CD8-positive, alpha-beta memory T cell (primary cell): ENCODE results near the gene LNPEP. TPM values are rescaled to one million over a fixed set of nuclear protein-coding genes. Genes with fewer than 3 reads are reported as not detected.
A peak's percentile ranks its signal among the peaks of the same experiment; 100 is the strongest.

ENCODE experiments used
- CTCF ChIA-PET: fragments of 350-600 bp; sonication (Branson Sonifier 250); formaldehyde crosslinking; loops from one replicate; lab custom pipeline; 2021; ENCODE audit warnings: antibody characterized with exemption; lab: Charles Lee
- POLR2A ChIA-PET: fragments of 350-600 bp; sonication (Branson Sonifier 250); formaldehyde crosslinking; loops from one replicate; lab custom pipeline; 2021; ENCODE audit warnings: antibody characterized with exemption; lab: Charles Lee
- DNase-seq, 5 donors: peaks; one replicate each; pipeline versions ENCODE4 v3.0.0 to v3.0.0-alpha.2; 2020 to 2022; ENCODE audit warnings: mixed read lengths in 1 of 5
- H3K27ac ChIP-seq: one replicate; pipeline ENCODE4 v1.7.0; 2013; ENCODE audit warnings: low read depth, mild to moderate bottlenecking, low read length, moderate library complexity
- H3K27me3 ChIP-seq: 2 replicates; pipeline ENCODE4 v1.7.0; 2013; ENCODE audit warnings: low read length, mild to moderate bottlenecking; ENCODE audit not compliant: insufficient read depth, poor library complexity, severe bottlenecking
- H3K36me3 ChIP-seq: 2 replicates; pipeline ENCODE4 v1.7.0; 2013; ENCODE audit warnings: mild to moderate bottlenecking, low read length, moderate library complexity; ENCODE audit not compliant: insufficient read depth
- H3K4me1 ChIP-seq: 2 replicates; pipeline ENCODE4 v1.7.0; 2013; ENCODE audit warnings: mild to moderate bottlenecking, low read length, moderate library complexity; ENCODE audit not compliant: insufficient read depth
- H3K4me3 ChIP-seq: 2 replicates; pipeline ENCODE4 v1.7.0; 2013; ENCODE audit warnings: mild to moderate bottlenecking, low read length
- H3K9me3 ChIP-seq: 2 replicates; pipeline ENCODE4 v1.7.0; 2013; ENCODE audit warnings: mild to moderate bottlenecking, low read length
- H3K27ac Mint-ChIP-seq, 8 donors: one replicate each; pipeline ENCODE4 v1.8.0; 2020 to 2021; ENCODE audit warnings: mixed read lengths in 8 of 8, mild to moderate bottlenecking in 6 of 8, inconsistent platforms in 3 of 8, moderate library complexity in 3 of 8
- H3K27me3 Mint-ChIP-seq, 2 donors: one replicate each; pipeline ENCODE4 v1.8.0; 2020 to 2021; ENCODE audit warnings: mixed read lengths in 2 of 2, mild to moderate bottlenecking in 1 of 2, moderate library complexity in 1 of 2
- H3K36me3 Mint-ChIP-seq, 3 donors: one replicate each; pipeline ENCODE4 v1.8.0; 2020 to 2021; ENCODE audit warnings: mixed read lengths in 3 of 3, inconsistent platforms in 1 of 3, mild to moderate bottlenecking in 1 of 3
- H3K4me1 Mint-ChIP-seq, 3 donors: one replicate each; pipeline ENCODE4 v1.8.0; 2020 to 2021; ENCODE audit warnings: mixed read lengths in 3 of 3, inconsistent platforms in 1 of 3, mild to moderate bottlenecking in 1 of 3
- H3K4me3 Mint-ChIP-seq, 7 donors: one replicate each; pipeline ENCODE4 v1.8.0; 2020 to 2021; ENCODE audit warnings: mixed read lengths in 7 of 7, mild to moderate bottlenecking in 6 of 7, moderate library complexity in 4 of 7, inconsistent platforms in 2 of 7
- H3K9me3 Mint-ChIP-seq, 5 donors: one replicate each; pipeline ENCODE4 v1.8.0; 2020 to 2022; ENCODE audit warnings: mixed read lengths in 5 of 5, mild to moderate bottlenecking in 3 of 5, moderate library complexity in 2 of 5, inconsistent platforms in 1 of 5
- polyA plus RNA-seq: library from polyadenylated mRNA; unstranded; fragments of 300-500 nt; fragmentation: Illumina TruSeq; gene quantifications from one replicate; pipeline ENCODE4 v1.2.3, GENCODE V29; 2021
- total RNA-seq, 2 experiments: library from RNA; stranded (reverse); gene quantifications; one replicate each; pipeline ENCODE4 v1.2.3, GENCODE V29; 2021

The LNPEP gene
- total and polyA plus RNA-seq, 3 experiments from 2014 or later: 37.6 to 40.5 (median 40.1) TPM

DNA sequence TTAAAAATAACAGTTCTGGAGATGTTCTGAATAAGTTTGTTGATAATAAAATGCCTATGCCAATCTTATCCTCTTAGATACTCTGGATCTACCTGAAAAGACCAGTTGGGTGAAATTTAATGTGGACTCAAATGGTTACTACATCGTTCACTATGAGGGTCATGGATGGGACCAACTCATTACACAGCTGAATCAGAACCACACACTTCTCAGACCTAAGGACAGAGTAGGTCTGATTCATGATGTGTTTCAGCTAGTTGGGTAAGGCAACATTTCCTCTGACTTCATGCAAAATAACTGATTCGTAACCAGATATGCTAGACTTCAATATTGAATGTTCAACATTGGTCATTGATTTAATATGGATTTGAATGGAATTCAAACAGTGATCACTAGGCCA, 32.6 kb upstream of the LNPEP start:
- CTCF ChIA-PET: interaction anchor here (1.7 kb wide), 1 partner anchor 34 kb away, joined by 3 read pairs; no protein-coding TSS in a partner anchor

GRCh38 chr5:96904054-96904931, 31.6 kb upstream of the LNPEP start:
- no peaks in the 10 kb centered on the region for H3K9me3 Mint-ChIP-seq
- peaks cover 0 to 85% (median 31%) of the 10 kb centered on the region in 3 donors for H3K36me3 Mint-ChIP-seq
- Histone ChIP-seq H3K36me3 (peaks cover 38% of the 10 kb centered on the region), H3K4me1 (no peaks in the 10 kb centered on the region), H3K27me3 (no peaks in the 10 kb centered on the region), H3K4me3 (no peak overlapping the region), H3K9me3 (no peaks in the 10 kb centered on the region), H3K27ac (no peak overlapping the region)
- H3K27me3 Mint-ChIP-seq: no peaks in the 10 kb centered on the region
- no peak overlapping the region for H3K4me3 Mint-ChIP-seq
- peak overlapping the region in 4 of 8 donors; percentile 3 to 85 (median 56) for H3K27ac Mint-ChIP-seq
- peaks cover 2 to 12% (median 4%) of the 10 kb centered on the region in 3 donors for H3K4me1 Mint-ChIP-seq
- no peak for DNase-seq
- ChIA-PET POLR2A (no interaction called here), CTCF (interaction anchor here (1.0 kb wide), 1 partner anchor 36 kb away, joined by 3 read pairs; no protein-coding TSS in a partner anchor)

More for the DNA sequence above, 32.6 kb upstream of the LNPEP start:
- DNase-seq: no peak
- peaks cover 5 to 84% (median 29%) of the 10 kb centered on the region in 3 donors for H3K36me3 Mint-ChIP-seq
- peak overlapping the region in 1 of 8 donors; percentile 66 for H3K27ac Mint-ChIP-seq
- peaks cover 33% of the 10 kb centered on the region for H3K36me3 ChIP-seq
- peaks cover 6 to 17% (median 6%) of the 10 kb centered on the region in 3 donors for H3K4me1 Mint-ChIP-seq
- no peak overlapping the region for H3K27ac ChIP-seq
- no peak overlapping the region for H3K4me3 Mint-ChIP-seq
- H3K4me3 ChIP-seq: no peak overlapping the region
- no peaks in the 10 kb centered on the region for H3K27me3 ChIP-seq
- H3K4me1 ChIP-seq: no peaks in the 10 kb centered on the region
- H3K27me3 Mint-ChIP-seq: no peaks in the 10 kb centered on the region
- no peaks in the 10 kb centered on the region for H3K9me3 Mint-ChIP-seq
- H3K9me3 ChIP-seq: no peaks in the 10 kb centered on the region
- POLR2A ChIA-PET: no interaction called here

- H3K4me3 Mint-ChIP-seq: no peak overlapping the region
- Histone ChIP-seq H3K27me3 (no peaks in the 10 kb centered on the region), H3K4me3 (no peak overlapping the region), H3K27ac (no peak overlapping the region), H3K9me3 (no peaks in the 10 kb centered on the region), H3K36me3 (peaks cover 39% of the 10 kb centered on the region), H3K4me1 (no peaks in the 10 kb centered on the region)
- ChIA-PET CTCF (no interaction called here), POLR2A (no interaction called here)
- no peak for DNase-seq
- peaks cover 0 to 85% (median 21%) of the 10 kb centered on the region in 3 donors for H3K36me3 Mint-ChIP-seq
- H3K27me3 Mint-ChIP-seq: no peaks in the 10 kb centered on the region
- H3K4me1 Mint-ChIP-seq: peaks cover 2 to 12% (median 4%) of the 10 kb centered on the region in 3 donors
- peak overlapping the region in 3 of 8 donors; percentile 61 to 80 (median 80) for H3K27ac Mint-ChIP-seq
- H3K9me3 Mint-ChIP-seq: no peaks in the 10 kb centered on the region
Measured at GRCh38 chr5:96905864-96906263, 30.0 kb upstream of the LNPEP start.

DNA sequence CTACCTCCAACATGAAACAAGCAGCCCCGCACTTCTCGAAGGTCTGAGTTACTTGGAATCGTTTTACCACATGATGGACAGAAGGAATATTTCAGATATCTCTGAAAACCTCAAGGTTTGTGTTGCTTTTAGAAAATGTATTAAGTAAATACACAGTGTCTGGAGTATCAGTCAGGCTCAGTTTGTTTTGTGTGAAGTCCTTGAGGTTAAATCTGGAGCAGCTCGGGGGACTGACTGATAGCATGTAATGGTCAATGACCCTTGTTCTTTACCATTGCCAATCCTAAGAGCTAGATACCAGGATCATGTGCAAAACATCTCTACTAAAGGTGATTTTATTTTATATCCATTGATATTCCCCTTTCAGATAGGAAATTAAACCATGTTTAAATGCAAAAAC, 26.9 kb upstream of the LNPEP start:
- POLR2A ChIA-PET: interaction anchor here (0.5 kb wide), 1 partner anchor 101 kb away, joined by 9 read pairs; no protein-coding TSS in a partner anchor
- Mint-ChIP-seq H3K4me1 (peaks cover 0 to 4% (median 2%) of the 10 kb centered on the region in 3 donors), H3K36me3 (peaks cover 5 to 79% (median 13%) of the 10 kb centered on the region in 3 donors), H3K27ac (peak overlapping the region in 1 of 8 donors; percentile 46), H3K27me3 (no peaks in the 10 kb centered on the region), H3K9me3 (no peaks in the 10 kb centered on the region), H3K4me3 (no peak overlapping the region)
- no peaks in the 10 kb centered on the region for H3K4me1 ChIP-seq
- no peak overlapping the region for H3K4me3 ChIP-seq
- no peak for DNase-seq
- H3K36me3 ChIP-seq: peaks cover 31% of the 10 kb centered on the region
- H3K27ac ChIP-seq: no peak overlapping the region
- no peaks in the 10 kb centered on the region for H3K9me3 ChIP-seq
- CTCF ChIA-PET: interaction anchor here (0.7 to 0.9 kb wide), 2 partner anchors 40 to 42 kb away, joined by 3 read pairs; no protein-coding TSS in a partner anchor
- H3K27me3 ChIP-seq: no peaks in the 10 kb centered on the region

GRCh38 chr5:96909435-96909834, 26.4 kb upstream of the LNPEP start:
- CTCF ChIA-PET: interaction anchor here (0.9 kb wide), 1 partner anchor 42 kb away, joined by 3 read pairs; no protein-coding TSS in a partner anchor
- H3K27ac Mint-ChIP-seq: peak overlapping the region in 1 of 8 donors; percentile 26

DNA sequence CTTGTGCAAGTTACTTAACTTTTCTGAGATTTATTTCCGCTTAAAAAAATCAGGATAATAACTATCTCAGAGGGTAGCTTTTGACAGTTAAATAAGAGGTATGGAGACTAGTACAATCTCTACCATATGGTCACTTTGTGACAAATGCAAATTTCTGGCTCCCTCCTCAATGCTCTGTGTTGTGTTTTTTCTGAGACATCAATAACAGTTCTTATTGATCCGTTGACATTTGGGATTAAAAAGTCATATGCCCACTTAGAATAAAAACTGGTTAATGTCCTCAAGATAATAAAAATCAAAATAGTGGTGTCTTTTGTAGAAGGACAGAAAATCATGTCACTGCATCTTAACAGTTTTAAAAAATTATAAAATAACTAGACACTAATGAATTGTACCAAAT, 24.7 kb upstream of the LNPEP start:
- Histone ChIP-seq H3K9me3 (no peaks in the 10 kb centered on the region), H3K36me3 (peaks cover 31% of the 10 kb centered on the region), H3K27me3 (no peaks in the 10 kb centered on the region), H3K27ac (no peak overlapping the region), H3K4me3 (no peak overlapping the region), H3K4me1 (no peaks in the 10 kb centered on the region)
- ChIA-PET CTCF (no interaction called here), POLR2A (no interaction called here)
- no peaks in the 10 kb centered on the region for H3K27me3 Mint-ChIP-seq
- no peak for DNase-seq
- H3K4me3 Mint-ChIP-seq: no peak overlapping the region
- H3K9me3 Mint-ChIP-seq: no peaks in the 10 kb centered on the region
- no peak overlapping the region for H3K27ac Mint-ChIP-seq
- H3K36me3 Mint-ChIP-seq: peaks cover 11 to 74% (median 16%) of the 10 kb centered on the region in 3 donors
- peaks cover 0 to 7% (median 2%) of the 10 kb centered on the region in 3 donors for H3K4me1 Mint-ChIP-seq

More at GRCh38 chr5:96909435-96909834, 26.4 kb upstream of the LNPEP start:
- Mint-ChIP-seq H3K4me3 (no peak overlapping the region), H3K27me3 (no peaks in the 10 kb centered on the region), H3K36me3 (peaks cover 9 to 79% (median 13%) of the 10 kb centered on the region in 3 donors), H3K4me1 (peaks cover 0 to 6% (median under 1%) of the 10 kb centered on the region in 3 donors), H3K9me3 (no peaks in the 10 kb centered on the region)
- H3K4me1 ChIP-seq: no peaks in the 10 kb centered on the region
- no peak overlapping the region for H3K4me3 ChIP-seq
- DNase-seq: no peak
- H3K27me3 ChIP-seq: no peaks in the 10 kb centered on the region
- peaks cover 31% of the 10 kb centered on the region for H3K36me3 ChIP-seq
- no peak overlapping the region for H3K27ac ChIP-seq
- POLR2A ChIA-PET: interaction anchor here (0.5 kb wide), 1 partner anchor 101 kb away, joined by 9 read pairs; no protein-coding TSS in a partner anchor
- H3K9me3 ChIP-seq: no peaks in the 10 kb centered on the region

GRCh38 chr5:96913233-96913632, 22.6 kb upstream of the LNPEP start:
- no peak overlapping the region for H3K27ac ChIP-seq
- no peaks in the 10 kb centered on the region for H3K9me3 Mint-ChIP-seq
- no peaks in the 10 kb centered on the region for H3K27me3 ChIP-seq
- H3K9me3 ChIP-seq: no peaks in the 10 kb centered on the region
- no peaks in the 10 kb centered on the region for H3K27me3 Mint-ChIP-seq
- no peak for DNase-seq
- peaks cover 36% of the 10 kb centered on the region for H3K36me3 ChIP-seq
- no peak overlapping the region for H3K4me3 Mint-ChIP-seq
- ChIA-PET CTCF (no interaction called here), POLR2A (no interaction called here)
- no peaks in the 10 kb centered on the region for H3K4me1 ChIP-seq
- H3K4me3 ChIP-seq: no peak overlapping the region
- peaks cover 11 to 78% (median 17%) of the 10 kb centered on the region in 3 donors for H3K36me3 Mint-ChIP-seq
- peak overlapping the region in 4 of 8 donors; percentile 7 to 87 (median 28) for H3K27ac Mint-ChIP-seq
- H3K4me1 Mint-ChIP-seq: peaks cover 2 to 10% (median 3%) of the 10 kb centered on the region in 3 donors
